Liver (tissue), 9 donors: ENCODE measurements around the gene TAGLN2. TPM values are rescaled to one million over a fixed set of nuclear protein-coding genes. Genes with fewer than 3 reads are reported as not detected.

Source experiments
- DNase-seq: peaks from one replicate; pipeline ENCODE4 v3.0.0-alpha.2; 2017; ENCODE audit warnings: low spot score
- H3K27ac ChIP-seq, 2 donors: one replicate each; pipeline ENCODE4 v1.7.0; 2013; ENCODE audit warnings: inconsistent platforms in 2 of 2, low read length in 2 of 2, control low read depth in 1 of 2, low read depth in 1 of 2, mild to moderate bottlenecking in 1 of 2
- H3K27me3 ChIP-seq, 4 donors: one replicate each; pipeline versions ENCODE4 v1.6.1 to v1.7.0; 2013; ENCODE audit warnings: low read length in 3 of 4, inconsistent platforms in 1 of 4, mild to moderate bottlenecking in 1 of 4, moderate library complexity in 1 of 4; ENCODE audit not compliant: control insufficient read depth in 4 of 4, insufficient read depth in 4 of 4
- H3K36me3 ChIP-seq, 4 donors: one replicate each; pipeline versions ENCODE4 v1.6.1 to v1.7.0; 2013; ENCODE audit warnings: low read length in 3 of 4, mild to moderate bottlenecking in 3 of 4, low read depth in 1 of 4, moderate library complexity in 1 of 4; ENCODE audit not compliant: control insufficient read depth in 4 of 4, insufficient read depth in 3 of 4
- H3K4me1 ChIP-seq, 4 donors: one replicate each; pipeline versions ENCODE4 v1.6.1 to v1.7.0; 2013; ENCODE audit warnings: low read length in 3 of 4, mild to moderate bottlenecking in 3 of 4, moderate library complexity in 1 of 4; ENCODE audit not compliant: control insufficient read depth in 4 of 4, insufficient read depth in 4 of 4
- H3K4me3 ChIP-seq, 3 donors: one replicate each; pipeline versions ENCODE4 v1.6.1 to v1.7.0; 2013; ENCODE audit warnings: low read length in 3 of 3, control low read depth in 1 of 3, low read depth in 1 of 3, mild to moderate bottlenecking in 1 of 3
- H3K9ac ChIP-seq, 2 donors: one replicate each; pipeline ENCODE4 v1.7.0; 2013; ENCODE audit warnings: low read length in 2 of 2, mild to moderate bottlenecking in 2 of 2, moderate library complexity in 2 of 2, control low read depth in 1 of 2, low read depth in 1 of 2
- H3K9me3 ChIP-seq, 4 donors: one replicate each; pipeline versions ENCODE4 v1.6.1 to v1.7.0; 2013; ENCODE audit warnings: low read length in 3 of 4; ENCODE audit not compliant: control insufficient read depth in 4 of 4
- EGR1 ChIP-seq, 2 donors: IDR thresholded peaks; 2 replicates each; pipeline ENCODE4 v1.6.1; 2016 to 2018; ENCODE audit warnings: antibody characterized with exemption in 2 of 2, low read depth in 2 of 2
- FOXA1 ChIP-seq: IDR thresholded peaks from 2 replicates; pipeline ENCODE4 v1.6.1; 2016; ENCODE audit warnings: antibody characterized with exemption
- FOXA2 ChIP-seq: IDR thresholded peaks from 2 replicates; pipeline ENCODE4 v1.6.1; 2016; ENCODE audit warnings: antibody characterized with exemption
- GABPA ChIP-seq, 2 donors: IDR thresholded peaks in 1 of 2; conservative IDR thresholded peaks in 1 of 2; 2 replicates each; pipeline ENCODE4 v1.6.1; 2016; ENCODE audit warnings: antibody characterized with exemption in 2 of 2, mild to moderate bottlenecking in 1 of 2, moderate library complexity in 1 of 2
- HNF4A ChIP-seq, 2 donors: conservative IDR thresholded peaks; 2 replicates each; pipeline ENCODE4 v1.6.1; 2016; ENCODE audit warnings: antibody characterized with exemption in 2 of 2, mild to moderate bottlenecking in 2 of 2
- JUND ChIP-seq, 2 donors: IDR thresholded peaks; 2 replicates each; pipeline ENCODE4 v1.6.1; 2016; ENCODE audit warnings: antibody characterized with exemption in 2 of 2
- MAX ChIP-seq: IDR thresholded peaks from 2 replicates; pipeline ENCODE4 v1.6.1; 2016; ENCODE audit warnings: antibody characterized with exemption
- NR2F2 ChIP-seq: IDR thresholded peaks from 2 replicates; pipeline ENCODE4 v1.6.1; 2016; ENCODE audit warnings: antibody characterized with exemption
- RAD21 ChIP-seq, 2 donors: IDR thresholded peaks; 2 replicates each; pipeline ENCODE4 v1.6.1; 2016; ENCODE audit warnings: antibody characterized with exemption in 2 of 2, mild to moderate bottlenecking in 2 of 2
- RXRA ChIP-seq, 2 donors: IDR thresholded peaks; 2 replicates each; pipeline ENCODE4 v1.6.1; 2017 to 2018; ENCODE audit warnings: antibody characterized with exemption in 2 of 2, mild to moderate bottlenecking in 1 of 2
- SP1 ChIP-seq: IDR thresholded peaks from 2 replicates; pipeline ENCODE4 v1.6.1; 2018; ENCODE audit warnings: antibody characterized with exemption, mild to moderate bottlenecking
- TAF1 ChIP-seq: conservative IDR thresholded peaks from 2 replicates; pipeline ENCODE4 v1.6.1; 2016; ENCODE audit warnings: antibody characterized with exemption, mild to moderate bottlenecking
- YY1 ChIP-seq: IDR thresholded peaks from 2 replicates; pipeline ENCODE4 v1.6.1; 2016; ENCODE audit warnings: antibody characterized with exemption, mild to moderate bottlenecking
- ZBTB33 ChIP-seq: IDR thresholded peaks from 2 replicates; pipeline ENCODE4 v1.6.1; 2016; ENCODE audit warnings: antibody characterized with exemption
- WGBS: extraction: QIAGEN DNeasy Blood & Tissue Kit; methylation state at CpG from one replicate; pipeline ENCODE4 v1.1.7; 2013; 5-methylcytosine and 5-hydroxymethylcytosine counted together
- polyA plus RNA-seq, 2 donors: library from polyadenylated mRNA; stranded (reverse) in 1 of 2; unstranded in 1 of 2; fragments of 200-250 nt in 1 of 2; fragments of >200 nt in 1 of 2; fragmentation: Nextera tagmentation in 1 of 2; extraction: Ambion mirVana in 1 of 2; gene quantifications; one replicate each; pipeline versions ENCODE4 v1.2.1 to v1.2.3, GENCODE V29; 2013 to 2015
- total RNA-seq, 2 donors: library from RNA; depleted of rRNA; stranded (reverse); fragments of >200 nt; gene quantifications; one replicate each; pipeline ENCODE4 v1.2.3, GENCODE V29; 2014
- TF ChIP-seq, protein P1 (sequence below): IDR thresholded peaks from 2 replicates; pipeline ENCODE4 v1.6.1; 2016; ENCODE audit warnings: antibody characterized with exemption, mild to moderate bottlenecking
- TF ChIP-seq, protein P2 (sequence below): IDR thresholded peaks from 2 replicates; pipeline ENCODE4 v1.6.1; 2016; ENCODE audit warnings: antibody characterized with exemption
- donor health status: healthy.
- donor health status: healthy.
- donor health status: healthy.
- donor health status: healthy.
- donor health status: healthy.

Gene TAGLN2
- total and polyA plus RNA-seq, 4 donors: 46.4 to 113 (median 79.8) TPM

- TF ChIP-seq RAD21 (IDR thresholded peaks at IDR 0.05) (no peak), ZBTB33 (no peak), JUND (IDR thresholded peaks at IDR 0.05) (no peak), YY1 (no peak)
- TF ChIP-seq, protein P1, sequence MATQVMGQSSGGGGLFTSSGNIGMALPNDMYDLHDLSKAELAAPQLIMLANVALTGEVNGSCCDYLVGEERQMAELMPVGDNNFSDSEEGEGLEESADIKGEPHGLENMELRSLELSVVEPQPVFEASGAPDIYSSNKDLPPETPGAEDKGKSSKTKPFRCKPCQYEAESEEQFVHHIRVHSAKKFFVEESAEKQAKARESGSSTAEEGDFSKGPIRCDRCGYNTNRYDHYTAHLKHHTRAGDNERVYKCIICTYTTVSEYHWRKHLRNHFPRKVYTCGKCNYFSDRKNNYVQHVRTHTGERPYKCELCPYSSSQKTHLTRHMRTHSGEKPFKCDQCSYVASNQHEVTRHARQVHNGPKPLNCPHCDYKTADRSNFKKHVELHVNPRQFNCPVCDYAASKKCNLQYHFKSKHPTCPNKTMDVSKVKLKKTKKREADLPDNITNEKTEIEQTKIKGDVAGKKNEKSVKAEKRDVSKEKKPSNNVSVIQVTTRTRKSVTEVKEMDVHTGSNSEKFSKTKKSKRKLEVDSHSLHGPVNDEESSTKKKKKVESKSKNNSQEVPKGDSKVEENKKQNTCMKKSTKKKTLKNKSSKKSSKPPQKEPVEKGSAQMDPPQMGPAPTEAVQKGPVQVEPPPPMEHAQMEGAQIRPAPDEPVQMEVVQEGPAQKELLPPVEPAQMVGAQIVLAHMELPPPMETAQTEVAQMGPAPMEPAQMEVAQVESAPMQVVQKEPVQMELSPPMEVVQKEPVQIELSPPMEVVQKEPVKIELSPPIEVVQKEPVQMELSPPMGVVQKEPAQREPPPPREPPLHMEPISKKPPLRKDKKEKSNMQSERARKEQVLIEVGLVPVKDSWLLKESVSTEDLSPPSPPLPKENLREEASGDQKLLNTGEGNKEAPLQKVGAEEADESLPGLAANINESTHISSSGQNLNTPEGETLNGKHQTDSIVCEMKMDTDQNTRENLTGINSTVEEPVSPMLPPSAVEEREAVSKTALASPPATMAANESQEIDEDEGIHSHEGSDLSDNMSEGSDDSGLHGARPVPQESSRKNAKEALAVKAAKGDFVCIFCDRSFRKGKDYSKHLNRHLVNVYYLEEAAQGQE: no peak
- Histone ChIP-seq H3K27ac (no peak overlapping the region), H3K4me1 (peaks cover 0 to 5% (median 2%) of the 10 kb centered on the region in 4 donors), H3K27me3 (no peaks in the 10 kb centered on the region), H3K4me3 (no peak overlapping the region), H3K9ac (no peak overlapping the region), H3K9me3 (no peaks in the 10 kb centered on the region), H3K36me3 (no peaks in the 10 kb centered on the region)
- DNase-seq: no peak
- WGBS: 89% methylated on average over 15 of the region's 15 CpGs
Measured at GRCh38 chr1:159961636-159962035, 36.3 kb upstream of the TAGLN2 start.

GRCh38 chr1:159960721-159961381 is 35.5 kb upstream of the TAGLN2 start:
- H3K4me3 ChIP-seq: no peak overlapping the region
- no peak for DNase-seq
- H3K9me3 ChIP-seq: no peaks in the 10 kb centered on the region
- H3K4me1 ChIP-seq: peaks cover 0 to 5% (median 2%) of the 10 kb centered on the region in 4 donors
- H3K27ac ChIP-seq: no peak overlapping the region
- H3K9ac ChIP-seq: no peak overlapping the region
- TF ChIP-seq YY1 (no peak), GABPA (IDR thresholded peaks at IDR 0.05 in 1 of 2, conservative IDR thresholded peaks at IDR 0.05 in 1 of 2) (no peak), MAX (no peak), FOXA2 (no peak), RAD21 (IDR thresholded peaks at IDR 0.05) (no peak), SP1 (no peak), NR2F2 (no peak), EGR1 (IDR thresholded peaks at IDR 0.05; ENCODE audit: low read depth in 2 of 2) (no peak), JUND (IDR thresholded peaks at IDR 0.05) (no peak), HNF4A (conservative IDR thresholded peaks at IDR 0.05) (no peak), RXRA (IDR thresholded peaks at IDR 0.05) (no peak), FOXA1 (no peak), TAF1 (no peak), ZBTB33 (no peak)
- TF ChIP-seq, protein P2, sequence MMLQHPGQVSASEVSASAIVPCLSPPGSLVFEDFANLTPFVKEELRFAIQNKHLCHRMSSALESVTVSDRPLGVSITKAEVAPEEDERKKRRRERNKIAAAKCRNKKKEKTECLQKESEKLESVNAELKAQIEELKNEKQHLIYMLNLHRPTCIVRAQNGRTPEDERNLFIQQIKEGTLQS: no peak
- no peaks in the 10 kb centered on the region for H3K36me3 ChIP-seq
- no peaks in the 10 kb centered on the region for H3K27me3 ChIP-seq
- WGBS: 70% methylated on average over 5 of the region's 5 CpGs
